Esophagus squamous epithelium (tissue), 4 donors: ENCODE measurements around the gene FSTL4.

ENCODE experiments used
- POLR2A ChIP-seq, 4 donors: fragments of 450-650 bp; IDR thresholded peaks; one replicate each; pipeline ENCODE4 v1.6.1; 2017; ENCODE audit warnings: antibody characterized with exemption in 4 of 4, mild to moderate bottlenecking in 4 of 4, moderate library complexity in 3 of 4
- TF ChIP-seq, protein P1 (sequence below), 6 experiments: fragments of 450-650 bp in 4 of 6; fragments of 200-600 bp in 2 of 6; sonication (generic) in 2 of 6; IDR thresholded peaks; one replicate each; pipeline ENCODE4 v1.5.1; 2016 to 2019; ENCODE audit warnings: antibody characterized with exemption in 6 of 6, mild to moderate bottlenecking in 4 of 6, moderate library complexity in 4 of 6

DNA sequence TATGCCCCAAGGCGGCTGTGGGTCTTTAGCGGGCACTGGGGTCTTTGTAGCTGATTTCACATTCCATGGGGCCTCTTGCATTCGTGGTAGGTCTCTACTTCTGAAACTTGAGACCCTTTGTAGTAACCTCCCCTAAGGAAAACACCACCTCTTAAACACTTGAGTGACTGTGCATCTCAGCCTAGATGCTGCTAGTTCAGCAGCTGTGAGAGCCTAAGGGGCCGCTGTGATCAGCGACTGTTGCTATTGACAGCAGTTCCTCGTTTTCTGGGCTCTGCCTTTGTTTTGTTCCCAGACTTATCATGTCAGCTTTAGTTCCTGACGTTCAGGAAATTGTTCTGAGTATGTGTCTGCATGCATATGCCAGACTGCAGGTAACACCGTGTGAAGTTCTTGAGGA, 389.4 kb downstream of the FSTL4 start:
- TF ChIP-seq, protein P1, sequence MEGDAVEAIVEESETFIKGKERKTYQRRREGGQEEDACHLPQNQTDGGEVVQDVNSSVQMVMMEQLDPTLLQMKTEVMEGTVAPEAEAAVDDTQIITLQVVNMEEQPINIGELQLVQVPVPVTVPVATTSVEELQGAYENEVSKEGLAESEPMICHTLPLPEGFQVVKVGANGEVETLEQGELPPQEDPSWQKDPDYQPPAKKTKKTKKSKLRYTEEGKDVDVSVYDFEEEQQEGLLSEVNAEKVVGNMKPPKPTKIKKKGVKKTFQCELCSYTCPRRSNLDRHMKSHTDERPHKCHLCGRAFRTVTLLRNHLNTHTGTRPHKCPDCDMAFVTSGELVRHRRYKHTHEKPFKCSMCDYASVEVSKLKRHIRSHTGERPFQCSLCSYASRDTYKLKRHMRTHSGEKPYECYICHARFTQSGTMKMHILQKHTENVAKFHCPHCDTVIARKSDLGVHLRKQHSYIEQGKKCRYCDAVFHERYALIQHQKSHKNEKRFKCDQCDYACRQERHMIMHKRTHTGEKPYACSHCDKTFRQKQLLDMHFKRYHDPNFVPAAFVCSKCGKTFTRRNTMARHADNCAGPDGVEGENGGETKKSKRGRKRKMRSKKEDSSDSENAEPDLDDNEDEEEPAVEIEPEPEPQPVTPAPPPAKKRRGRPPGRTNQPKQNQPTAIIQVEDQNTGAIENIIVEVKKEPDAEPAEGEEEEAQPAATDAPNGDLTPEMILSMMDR (IDR thresholded peaks at IDR 0.05), result no peak
- no peak for TF ChIP-seq POLR2A (IDR thresholded peaks at IDR 0.05)
